PC-3 (cell line): ENCODE data around the gene REN. TPM values are rescaled to one million over a fixed set of nuclear protein-coding genes. Genes with fewer than 3 reads are reported as not detected.

Experiments used
- ATAC-seq: fragments of 200-7000 bp; cut with Tn5 transposase; 2 replicates; pipeline ENCODE4 v1.9.1; 2020; ENCODE audit warnings: mild to moderate bottlenecking, moderate library complexity
- BruUV-seq: library from RNA; stranded (reverse); fragments of 400-500 nt; replicated peaks from 2 replicates; lab custom pipeline; 2021; lab: Mats Ljungman, UMichigan
- CTCF ChIA-PET: fragments of 300-600 bp; sonication (Branson Sonifier 250); formaldehyde crosslinking; loops from one replicate; lab custom pipeline; 2022; ENCODE audit warnings: antibody characterized with exemption; lab: Charles Lee
- POLR2A ChIA-PET: fragments of 300-600 bp; sonication (Branson Sonifier 250); formaldehyde crosslinking; loops from one replicate; lab custom pipeline; 2022; ENCODE audit warnings: antibody characterized with exemption; ENCODE audit not compliant: unreplicated experiment; lab: Charles Lee
- DNase-seq: peaks from one replicate; pipeline ENCODE4 v3.0.0-alpha.2; 2015
- H2AFZ ChIP-seq: fragments of 300-600 bp; sonication (generic); 2 replicates; pipeline ENCODE4 v1.6.0; 2016; ENCODE audit warnings: antibody characterized with exemption, low read length
- H3F3A ChIP-seq: fragments of 300-600 bp; sonication (generic); one replicate; pipeline ENCODE4 v1.6.0; 2017; ENCODE audit warnings: antibody characterized with exemption, low read length, control low read depth, mild to moderate bottlenecking; ENCODE audit not compliant: unreplicated experiment
- H3K27ac ChIP-seq: fragments of 300-600 bp; sonication (generic); 2 replicates; pipeline ENCODE4 v1.5.1; 2016; ENCODE audit warnings: mild to moderate bottlenecking, low read length
- H3K27me3 ChIP-seq: fragments of 300-600 bp; sonication (generic); 2 replicates; pipeline ENCODE4 v1.6.1; 2016; ENCODE audit warnings: low read length, mixed read lengths
- H3K36me3 ChIP-seq: fragments of 300-600 bp; sonication (generic); 2 replicates; pipeline ENCODE4 v1.6.1; 2016; ENCODE audit warnings: low read depth, mixed run types, low read length, mixed read lengths
- H3K4me1 ChIP-seq: fragments of 300-600 bp; sonication (generic); 2 replicates; pipeline ENCODE4 v1.5.1; 2016; ENCODE audit warnings: low read length; ENCODE audit not compliant: insufficient read depth
- H3K4me2 ChIP-seq: fragments of 300-600 bp; sonication (generic); 2 replicates; pipeline ENCODE4 v1.6.0; 2016; ENCODE audit warnings: low read length
- H3K4me3 ChIP-seq: fragments of 300-600 bp; sonication (generic); 2 replicates; pipeline ENCODE4 v1.5.1; 2016; ENCODE audit warnings: mild to moderate bottlenecking, low read length, mixed read lengths
- H3K79me2 ChIP-seq: fragments of 300-600 bp; sonication (generic); 2 replicates; pipeline ENCODE4 v1.6.1; 2017; ENCODE audit warnings: low read length, mixed read lengths
- H3K9ac ChIP-seq: fragments of 300-600 bp; sonication (generic); 2 replicates; pipeline ENCODE4 v1.6.0; 2016; ENCODE audit warnings: mild to moderate bottlenecking, low read length
- H3K9me2 ChIP-seq: fragments of 300-600 bp; sonication (generic); replicated peaks from 2 replicates; pipeline ENCODE4 v1.6.1; 2016; ENCODE audit warnings: mixed run types, low read length, mixed read lengths
- H3K9me3 ChIP-seq: fragments of 300-600 bp; sonication (generic); 2 replicates; pipeline ENCODE4 v1.6.1; 2016; ENCODE audit warnings: low read length, mixed read lengths
- H4K20me1 ChIP-seq: fragments of 300-600 bp; sonication (generic); 2 replicates; pipeline ENCODE4 v1.6.1; 2016; ENCODE audit warnings: low read length, mixed read lengths
- CTCF ChIP-seq: fragments of 300-600 bp; sonication (generic); conservative IDR thresholded peaks from 2 replicates; pipeline ENCODE4 v1.5.1; 2017; ENCODE audit warnings: antibody characterized with exemption, low read depth, mild to moderate bottlenecking, low read length
- EZH2 ChIP-seq: fragments of 300-600 bp; sonication (generic); IDR thresholded peaks from one replicate; pipeline ENCODE4 v1.6.1; 2017; ENCODE audit warnings: antibody characterized with exemption, mild to moderate bottlenecking, low read length; ENCODE audit not compliant: unreplicated experiment
- EZH2phosphoT487 ChIP-seq: fragments of 300-600 bp; sonication (generic); IDR thresholded peaks from 2 replicates; pipeline ENCODE4 v1.6.1; 2018; ENCODE audit warnings: mild to moderate bottlenecking, antibody characterized with exemption, low read length, borderline replicate concordance
- intact Hi-C: fragments of 100-400 bp; cut with micrococcal nuclease; formaldehyde crosslinking; loops from 2 replicates; pipeline ENCODE4 v1.9.0; 2023
- total RNA-seq: library from RNA; depleted of rRNA; stranded (reverse); fragments of >200 nt; gene quantifications from 2 replicates; pipeline ENCODE4 v1.2.3, GENCODE V29; 2014

REN gene
- total RNA-seq, 1 experiment from 2014 or later = 2.7 TPM

- Histone ChIP-seq H3K27me3 (no peaks in the 10 kb centered on the region), H3K36me3 (no peaks in the 10 kb centered on the region), H3K9me3 (no peaks in the 10 kb centered on the region), H3K4me2 (no peak overlapping the region), H3F3A (no peaks in the 10 kb centered on the region), H3K9ac (no peak overlapping the region), H3K27ac (no peak overlapping the region), H3K4me1 (peaks cover 14% of the 10 kb centered on the region; the same call in 1 of the 2 replicates), H3K9me2 (no peaks in the 10 kb centered on the region), H4K20me1 (no peaks in the 10 kb centered on the region), H3K79me2 (no peaks in the 10 kb centered on the region), H2AFZ (no peak overlapping the region), H3K4me3 (no peak overlapping the region)
- CTCF ChIA-PET = no interaction called here
- TF ChIP-seq EZH2 = no peak
- TF ChIP-seq CTCF = no peak
- TF ChIP-seq EZH2phosphoT487 = no peak
- POLR2A ChIA-PET = no interaction called here
- BruUV-seq = no TSS peak
- intact Hi-C loops = no loop called here
- DNase-seq = no peak
- ATAC-seq = no peak
Measured at GRCh38 chr1:204154568-204155255, 11.4 kb downstream of the REN start.

- H3K9me2 ChIP-seq = no peaks in the 10 kb centered on the region
- ATAC-seq (no peak), DNase-seq (no peak)
- H3F3A ChIP-seq = no peaks in the 10 kb centered on the region
- peaks cover 14% of the 10 kb centered on the region; the same call in 1 of the 2 replicates for H3K4me1 ChIP-seq
- no peaks in the 10 kb centered on the region for H3K27me3 ChIP-seq
- intact Hi-C loops = loop anchor here (2.0 kb wide), 1 partner anchor 23 kb away; no protein-coding TSS in a partner anchor
- H3K4me3 ChIP-seq = no peak overlapping the region
- POLR2A ChIA-PET = no interaction called here
- no peaks in the 10 kb centered on the region for H4K20me1 ChIP-seq
- no peak overlapping the region for H3K4me2 ChIP-seq
- CTCF ChIA-PET = no interaction called here
- no peak for TF ChIP-seq EZH2phosphoT487
- TF ChIP-seq CTCF = no peak
- TF ChIP-seq EZH2 = no peak
- H3K27ac ChIP-seq = no peak overlapping the region
- no peak overlapping the region for H2AFZ ChIP-seq
- H3K9ac ChIP-seq = no peak overlapping the region
- no peaks in the 10 kb centered on the region for H3K79me2 ChIP-seq
- no TSS peak for BruUV-seq
- H3K9me3 ChIP-seq = no peaks in the 10 kb centered on the region
- H3K36me3 ChIP-seq = no peaks in the 10 kb centered on the region
Measured at GRCh38 chr1:204153667-204154066, 12.5 kb downstream of the REN start.
